NCI-H69 (cell line): ENCODE data around the gene TTC7B.

Experiments
- DNase-seq: peaks from one replicate; lab custom pipeline; 2025; lab: John Stamatoyannopoulos, UW

TTC7B gene

GRCh38 chr14:90616881-90617280, 199.3 kb downstream of the TTC7B start:
- DNase-seq = no peak

GRCh38 chr14:90616313-90616712, 199.9 kb downstream of the TTC7B start:
- DNase-seq = no peak

GRCh38 chr14:90615517-90616060, 200.6 kb downstream of the TTC7B start:
- no peak for DNase-seq

- DNase-seq = no peak
Measured at GRCh38 chr14:90614696-90615516, 201.3 kb downstream of the TTC7B start.

GRCh38 chr14:90613997-90614396, 202.2 kb downstream of the TTC7B start:
- DNase-seq = no peak

GRCh38 chr14:90613453-90613852, 202.8 kb downstream of the TTC7B start:
- no peak for DNase-seq

GRCh38 chr14:90612801-90613200, 203.4 kb downstream of the TTC7B start:
- DNase-seq = no peak

GRCh38 chr14:90611936-90612335, 204.3 kb downstream of the TTC7B start:
- no peak for DNase-seq

- DNase-seq = no peak
Measured at GRCh38 chr14:90611501-90611900, 204.7 kb downstream of the TTC7B start.

- no peak for DNase-seq
Measured at GRCh38 chr14:90610346-90611040, 205.7 kb downstream of the TTC7B start.

GRCh38 chr14:90609376-90609775, 206.9 kb downstream of the TTC7B start:
- DNase-seq = no peak

GRCh38 chr14:90608929-90609341, 207.3 kb downstream of the TTC7B start:
- no peak for DNase-seq

GRCh38 chr14:90608281-90608680, 207.9 kb downstream of the TTC7B start:
- DNase-seq = no peak

GRCh38 chr14:90607141-90607540, 209.1 kb downstream of the TTC7B start:
- no peak for DNase-seq

GRCh38 chr14:90606434-90606833, 209.8 kb downstream of the TTC7B start:
- DNase-seq = no peak

GRCh38 chr14:90605430-90605829, 210.8 kb downstream of the TTC7B start:
- DNase-seq = peak; percentile 31

- no peak for DNase-seq
Measured at GRCh38 chr14:90604356-90604755, 211.9 kb downstream of the TTC7B start.

GRCh38 chr14:90603841-90604240, 212.4 kb downstream of the TTC7B start:
- DNase-seq = no peak

GRCh38 chr14:90603336-90603735, 212.9 kb downstream of the TTC7B start:
- DNase-seq = no peak

GRCh38 chr14:90602088-90602687, 214.0 kb downstream of the TTC7B start:
- no peak for DNase-seq

GRCh38 chr14:90601563-90601962, 214.7 kb downstream of the TTC7B start:
- no peak for DNase-seq

GRCh38 chr14:90600619-90601018, 215.6 kb downstream of the TTC7B start:
- DNase-seq = no peak
